ENCODE data around the gene UBAP2. TPM values are rescaled to one million over a fixed set of nuclear protein-coding genes. Genes with fewer than 3 reads are reported as not detected.

The UBAP2 gene
- total RNA-seq, 2 donors from 2014 or later: 29.8 to 52.8 TPM

DNA sequence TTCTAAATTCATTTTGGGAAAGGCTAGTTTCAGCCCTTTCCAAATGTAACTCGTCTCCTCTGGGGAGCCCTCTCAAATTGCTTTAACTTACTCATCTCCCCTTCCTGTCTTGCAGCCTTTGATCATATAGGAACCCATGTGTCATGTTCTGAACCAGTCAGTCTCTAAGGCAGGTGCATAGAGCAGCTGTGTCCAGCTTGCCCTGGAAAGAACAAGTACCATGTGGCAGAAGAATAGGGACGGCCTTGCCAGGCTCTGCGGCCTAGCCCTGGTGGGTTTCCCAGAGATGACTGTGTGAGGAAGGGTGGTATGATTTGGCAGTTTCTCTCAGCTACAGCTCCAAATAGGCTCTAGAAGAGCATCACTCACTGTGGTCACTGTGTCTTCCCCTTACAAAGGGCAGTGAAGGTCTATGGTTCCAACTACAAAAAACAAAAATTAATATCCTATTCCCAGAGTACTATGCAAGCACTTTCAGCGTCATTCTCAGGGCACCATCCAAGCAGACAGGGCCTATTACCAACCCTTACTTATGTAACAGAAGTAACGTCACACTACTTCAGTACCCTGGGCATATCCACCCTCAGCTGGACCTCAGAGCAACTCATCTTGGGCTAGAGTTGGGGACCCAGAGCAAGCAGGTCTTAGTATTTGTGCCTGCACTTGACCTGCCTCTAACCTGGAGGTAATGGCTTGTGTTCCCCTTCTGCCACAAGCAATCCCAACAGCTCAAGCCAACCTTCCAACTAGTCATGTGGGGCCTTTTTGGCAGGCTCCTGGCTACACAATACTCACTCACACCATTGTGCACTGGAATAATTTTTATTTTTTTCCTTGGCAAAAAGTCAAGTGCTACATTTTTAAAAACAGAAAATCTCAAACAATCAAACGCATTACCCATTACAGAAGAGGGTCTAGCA is 37.2 kb upstream of the UBAP2 start:
- H3K36me3 ChIP-seq: peaks cover 3 to 7% of the 10 kb centered on the region in 2 donors
- peak overlapping the region in 1 of 2 donors; percentile 46 for H3K27ac ChIP-seq
- H3K9me3 ChIP-seq: no peaks in the 10 kb centered on the region

DNA sequence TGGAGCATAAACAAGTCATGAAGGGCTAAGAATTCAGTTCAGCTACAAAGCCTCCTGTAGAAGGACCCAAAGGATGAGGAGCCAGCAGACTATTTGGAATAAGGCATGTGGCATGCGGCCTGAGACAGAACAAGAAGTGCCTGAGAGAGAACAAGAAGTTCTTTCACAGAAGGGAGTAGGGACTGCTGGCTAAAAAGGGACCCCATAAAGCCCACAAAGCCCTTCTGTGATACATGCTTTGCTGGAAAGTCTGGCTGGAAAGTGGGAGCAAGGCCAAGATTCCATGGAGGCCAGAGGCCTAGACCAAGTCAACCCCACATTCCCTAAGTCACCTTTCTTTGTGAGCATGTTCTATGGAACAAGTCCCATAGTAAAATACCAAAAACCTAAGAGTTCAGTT is 35.9 kb upstream of the UBAP2 start:
- DNase-seq (ENCODE audit: low spot score): peak; percentile 6
- peaks cover 3 to 5% of the 10 kb centered on the region in 2 donors for H3K36me3 ChIP-seq
- no peaks in the 10 kb centered on the region for H3K27me3 ChIP-seq (replicated peaks; ENCODE audit: insufficient read depth)
- H3K4me1 ChIP-seq (replicated peaks): no peaks in the 10 kb centered on the region
- TF ChIP-seq POLR2A (IDR thresholded peaks at IDR 0.05) (no peak), POLR2AphosphoS5 (IDR thresholded peaks at IDR 0.05) (peak; percentile 66)
- TF ChIP-seq, protein P1, sequence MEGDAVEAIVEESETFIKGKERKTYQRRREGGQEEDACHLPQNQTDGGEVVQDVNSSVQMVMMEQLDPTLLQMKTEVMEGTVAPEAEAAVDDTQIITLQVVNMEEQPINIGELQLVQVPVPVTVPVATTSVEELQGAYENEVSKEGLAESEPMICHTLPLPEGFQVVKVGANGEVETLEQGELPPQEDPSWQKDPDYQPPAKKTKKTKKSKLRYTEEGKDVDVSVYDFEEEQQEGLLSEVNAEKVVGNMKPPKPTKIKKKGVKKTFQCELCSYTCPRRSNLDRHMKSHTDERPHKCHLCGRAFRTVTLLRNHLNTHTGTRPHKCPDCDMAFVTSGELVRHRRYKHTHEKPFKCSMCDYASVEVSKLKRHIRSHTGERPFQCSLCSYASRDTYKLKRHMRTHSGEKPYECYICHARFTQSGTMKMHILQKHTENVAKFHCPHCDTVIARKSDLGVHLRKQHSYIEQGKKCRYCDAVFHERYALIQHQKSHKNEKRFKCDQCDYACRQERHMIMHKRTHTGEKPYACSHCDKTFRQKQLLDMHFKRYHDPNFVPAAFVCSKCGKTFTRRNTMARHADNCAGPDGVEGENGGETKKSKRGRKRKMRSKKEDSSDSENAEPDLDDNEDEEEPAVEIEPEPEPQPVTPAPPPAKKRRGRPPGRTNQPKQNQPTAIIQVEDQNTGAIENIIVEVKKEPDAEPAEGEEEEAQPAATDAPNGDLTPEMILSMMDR (IDR thresholded peaks at IDR 0.05): no peak
- H3K9me3 ChIP-seq: no peaks in the 10 kb centered on the region
- intact Hi-C loops (cut with DNase I): no loop called here
- H3K27ac ChIP-seq: peak overlapping the region; percentile 37 to 46
- WGBS: 13% methylated on average over 1 of the region's 1 CpG
- H3K4me3 ChIP-seq: no peak overlapping the region

More for the DNA sequence above, 37.2 kb upstream of the UBAP2 start:
- no peaks in the 10 kb centered on the region for H3K27me3 ChIP-seq (replicated peaks; ENCODE audit: insufficient read depth)
- H3K4me3 ChIP-seq: no peak overlapping the region
- no peak for DNase-seq (ENCODE audit: low spot score)
- no peaks in the 10 kb centered on the region for H3K4me1 ChIP-seq (replicated peaks)
- TF ChIP-seq POLR2AphosphoS5 (IDR thresholded peaks at IDR 0.05): no peak
- TF ChIP-seq, protein P1 (IDR thresholded peaks at IDR 0.05): no peak
- no peak for TF ChIP-seq POLR2A (IDR thresholded peaks at IDR 0.05)
- 85% methylated on average over 6 of the region's 6 CpGs for WGBS
- intact Hi-C loops (cut with DNase I): no loop called here

DNA sequence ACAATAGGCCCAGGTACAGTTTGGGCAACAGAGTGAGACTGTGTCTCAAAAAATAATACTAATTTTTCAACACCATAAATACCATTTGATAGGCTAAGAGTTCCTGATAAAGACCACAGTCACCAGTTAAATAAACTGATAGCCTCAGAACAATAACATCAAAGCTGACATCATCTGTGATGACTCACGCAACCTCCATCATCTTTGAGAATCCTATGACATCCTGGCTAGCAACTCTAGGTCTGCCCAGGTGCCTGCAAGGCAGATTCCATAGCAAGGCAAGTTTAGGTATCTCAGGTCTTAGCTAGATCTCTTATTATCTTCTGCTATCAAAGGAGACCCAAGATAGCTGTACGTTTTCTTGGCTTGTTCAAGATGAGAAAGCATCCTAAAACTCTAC is 30.5 kb upstream of the UBAP2 start:
- intact Hi-C loops (cut with DNase I): no loop called here
- Histone ChIP-seq H3K27ac (no peak overlapping the region), H3K27me3 (replicated peaks; ENCODE audit: insufficient read depth) (no peaks in the 10 kb centered on the region), H3K4me3 (no peak overlapping the region), H3K9me3 (no peaks in the 10 kb centered on the region), H3K36me3 (no peaks in the 10 kb centered on the region), H3K4me1 (replicated peaks) (no peaks in the 10 kb centered on the region)
- TF ChIP-seq, protein P1 (IDR thresholded peaks at IDR 0.05): no peak
- TF ChIP-seq POLR2A (IDR thresholded peaks at IDR 0.05) (no peak), POLR2AphosphoS5 (IDR thresholded peaks at IDR 0.05) (no peak)
- DNase-seq (ENCODE audit: low spot score): no peak
- 87% methylated on average over 2 of the region's 2 CpGs for WGBS

DNA sequence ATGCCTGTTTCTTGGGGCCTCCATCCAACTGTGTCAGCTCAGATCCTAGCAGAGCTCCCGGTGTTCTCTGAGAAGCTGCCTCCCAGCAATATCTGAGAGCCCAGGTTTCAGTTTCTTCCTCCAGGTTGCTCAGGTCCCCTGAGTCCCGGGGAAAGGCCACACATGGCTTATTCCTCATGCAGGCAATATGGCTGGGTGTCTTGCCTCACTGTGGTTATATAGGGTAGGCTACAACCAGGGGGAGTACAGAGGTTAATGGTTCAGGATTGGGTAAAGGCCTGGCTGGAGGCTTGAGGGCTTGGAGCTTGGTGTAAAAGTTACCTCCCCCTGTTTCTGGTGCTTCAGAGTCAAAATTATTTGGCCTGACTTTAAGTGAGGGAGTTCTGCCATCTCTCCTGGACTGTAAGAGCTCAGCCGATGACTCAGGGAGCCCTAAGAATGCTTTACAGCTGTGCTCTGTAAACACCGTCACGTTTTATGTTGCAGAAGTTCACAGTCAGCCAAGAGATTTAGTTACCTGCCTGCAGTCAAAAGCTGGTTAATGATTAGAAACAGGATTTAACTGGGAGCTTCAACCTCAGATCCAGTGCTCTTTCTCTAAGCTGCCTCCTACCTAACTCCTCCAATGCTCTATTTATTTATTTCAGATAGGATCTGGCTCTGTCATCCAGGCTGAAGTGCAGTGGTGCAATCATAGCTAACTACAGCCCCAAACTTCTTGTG is 24.3 kb upstream of the UBAP2 start:
- no peaks in the 10 kb centered on the region for H3K36me3 ChIP-seq
- H3K9me3 ChIP-seq: no peaks in the 10 kb centered on the region
- no peak for TF ChIP-seq POLR2A (IDR thresholded peaks at IDR 0.05)
- TF ChIP-seq, protein P1 (IDR thresholded peaks at IDR 0.05): no peak
- TF ChIP-seq POLR2AphosphoS5 (IDR thresholded peaks at IDR 0.05): peak; percentile 88
- WGBS: 36% methylated on average over 5 of the region's 5 CpGs
- peak; percentile 82 for DNase-seq (ENCODE audit: low spot score)
- intact Hi-C loops (cut with DNase I): loop anchor here (5.0 kb wide), 1 partner anchor 256 kb away; the partner anchor contains the start of gene UBE2R2
- H3K4me3 ChIP-seq: no peak overlapping the region
- peaks cover 9% of the 10 kb centered on the region for H3K4me1 ChIP-seq (replicated peaks)
- peak overlapping the region; percentile 71 to 73 for H3K27ac ChIP-seq
- H3K27me3 ChIP-seq (replicated peaks; ENCODE audit: insufficient read depth): no peaks in the 10 kb centered on the region

All from prostate gland (tissue), 2 donors.